WTC11 (cell line): ENCODE data around the gene NECAB2. TPM values are rescaled to one million over a fixed set of nuclear protein-coding genes. Genes with fewer than 3 reads are reported as not detected.

Experiments
- ATAC-seq: fragments of 200-7000 bp; cut with Tn5 transposase; 2 replicates; pipeline ENCODE4 v1.10.0; 2021; ENCODE audit warnings: mild to moderate bottlenecking, moderate library complexity
- CTCF ChIA-PET: fragments of 300-600 bp; sonication (Branson Sonifier 250); formaldehyde crosslinking; loops from one replicate; lab custom pipeline; 2021; ENCODE audit warnings: antibody characterized with exemption; lab: Charles Lee
- POLR2A ChIA-PET: fragments of 350-600 bp; sonication (Branson Sonifier 250); formaldehyde crosslinking; loops from one replicate; lab custom pipeline; 2021; ENCODE audit warnings: antibody characterized with exemption; lab: Charles Lee
- DNase-seq: peaks from one replicate; pipeline ENCODE4 v3.0.0; 2021; ENCODE audit warnings: low spot score
- H3K27ac Mint-ChIP-seq: 2 replicates; pipeline ENCODE4 v1.8.0; 2021; ENCODE audit warnings: mixed read lengths
- H3K27me3 Mint-ChIP-seq: 2 replicates; pipeline ENCODE4 v1.8.0; 2021; ENCODE audit warnings: low read depth, mild to moderate bottlenecking, moderate library complexity, mixed read lengths
- H3K36me3 Mint-ChIP-seq: 2 replicates; pipeline ENCODE4 v1.8.0; 2021; ENCODE audit warnings: mixed read lengths
- H3K4me1 Mint-ChIP-seq: 2 replicates; pipeline ENCODE4 v1.8.0; 2022; ENCODE audit warnings: mixed read lengths
- H3K4me3 Mint-ChIP-seq: 2 replicates; pipeline ENCODE4 v1.8.0; 2021; ENCODE audit warnings: mild to moderate bottlenecking, moderate library complexity, mixed read lengths
- H3K9me3 Mint-ChIP-seq: 2 replicates; pipeline ENCODE4 v1.8.0; 2021; ENCODE audit warnings: mixed read lengths
- ATF1 ChIP-seq: sonication (generic); formaldehyde crosslinking; IDR thresholded peaks from 2 replicates; pipeline ENCODE4 v1.8.1; 2023; ENCODE audit warnings: mild to moderate bottlenecking, moderate library complexity, missing genetic modification reagents
- ESRRA ChIP-seq: sonication (generic); formaldehyde crosslinking; IDR thresholded peaks from 2 replicates; pipeline ENCODE4 v1.8.1; 2022; ENCODE audit warnings: mild to moderate bottlenecking, missing genetic modification reagents, borderline replicate concordance
- FOXK1 ChIP-seq: sonication (generic); formaldehyde crosslinking; IDR thresholded peaks from 2 replicates; pipeline ENCODE4 v1.8.0; 2022; ENCODE audit warnings: mild to moderate bottlenecking, moderate library complexity, missing genetic modification reagents
- FOXP1 ChIP-seq: sonication (generic); formaldehyde crosslinking; IDR thresholded peaks from 2 replicates; pipeline ENCODE4 v1.8.0; 2022; ENCODE audit warnings: missing genetic modification reagents, mild to moderate bottlenecking, moderate library complexity, borderline replicate concordance
- HMGA2 ChIP-seq: fragments of 250-450 bp; sonication (Bioruptor Pico); IDR thresholded peaks from 2 replicates; pipeline ENCODE4 v1.4.0; 2021; ENCODE audit warnings: mild to moderate bottlenecking, moderate library complexity
- KAT7 ChIP-seq: sonication (generic); formaldehyde crosslinking; IDR thresholded peaks from 2 replicates; pipeline ENCODE4 v1.8.1; 2023; ENCODE audit warnings: missing genetic modification reagents, mild to moderate bottlenecking, borderline replicate concordance
- NFATC4 ChIP-seq: fragments of 250-450 bp; sonication (Bioruptor Pico); IDR thresholded peaks from 2 replicates; pipeline ENCODE4 v1.9.0; 2021; ENCODE audit warnings: mild to moderate bottlenecking
- OVOL2 ChIP-seq: fragments of 250-450 bp; sonication (Bioruptor Pico); IDR thresholded peaks from 2 replicates; pipeline ENCODE4 v1.9.0; 2021; ENCODE audit warnings: mild to moderate bottlenecking, borderline replicate concordance
- SMAD4 ChIP-seq: sonication (generic); formaldehyde crosslinking; IDR thresholded peaks from 2 replicates; pipeline ENCODE4 v1.8.0; 2022; ENCODE audit warnings: mild to moderate bottlenecking, missing genetic modification reagents
- TP53 ChIP-seq: sonication (generic); formaldehyde crosslinking; IDR thresholded peaks from 2 replicates; pipeline ENCODE4 v1.8.1; 2023; ENCODE audit warnings: mild to moderate bottlenecking, missing genetic modification reagents
- total RNA-seq: library from RNA; stranded (reverse); gene quantifications from 3 replicates; pipeline ENCODE4 v1.2.3, GENCODE V29; 2021
- TF ChIP-seq, protein P1 (sequence below): sonication (generic); formaldehyde crosslinking; IDR thresholded peaks from 2 replicates; pipeline ENCODE4 v1.8.0; 2022; ENCODE audit warnings: mild to moderate bottlenecking, missing genetic modification reagents
- TF ChIP-seq, protein P2 (sequence below): sonication (generic); formaldehyde crosslinking; IDR thresholded peaks from 2 replicates; pipeline ENCODE4 v1.8.0; 2022; ENCODE audit warnings: mild to moderate bottlenecking, missing genetic modification reagents
- TF ChIP-seq, protein P3 (sequence below): sonication (generic); formaldehyde crosslinking; conservative IDR thresholded peaks from 2 replicates; pipeline ENCODE4 v1.8.1; 2022; ENCODE audit warnings: mild to moderate bottlenecking, missing genetic modification reagents
- TF ChIP-seq, protein P4 (sequence below): fragments of 250-450 bp; sonication (Bioruptor Pico); conservative IDR thresholded peaks from 2 replicates; pipeline ENCODE4 v1.9.0; 2021; ENCODE audit warnings: mild to moderate bottlenecking
- TF ChIP-seq, protein P5 (sequence below): sonication (generic); formaldehyde crosslinking; IDR thresholded peaks from 2 replicates; pipeline ENCODE4 v1.8.1; 2023; ENCODE audit warnings: mild to moderate bottlenecking, moderate library complexity, missing genetic modification reagents
- TF ChIP-seq, protein P6 (sequence below): fragments of 250-450 bp; sonication (Bioruptor Pico); IDR thresholded peaks from 2 replicates; pipeline ENCODE4 v2.1.2; 2022; ENCODE audit warnings: mild to moderate bottlenecking, moderate library complexity

NECAB2 gene
- total RNA-seq, 1 experiment from 2014 or later, result 2.9 TPM

DNA sequence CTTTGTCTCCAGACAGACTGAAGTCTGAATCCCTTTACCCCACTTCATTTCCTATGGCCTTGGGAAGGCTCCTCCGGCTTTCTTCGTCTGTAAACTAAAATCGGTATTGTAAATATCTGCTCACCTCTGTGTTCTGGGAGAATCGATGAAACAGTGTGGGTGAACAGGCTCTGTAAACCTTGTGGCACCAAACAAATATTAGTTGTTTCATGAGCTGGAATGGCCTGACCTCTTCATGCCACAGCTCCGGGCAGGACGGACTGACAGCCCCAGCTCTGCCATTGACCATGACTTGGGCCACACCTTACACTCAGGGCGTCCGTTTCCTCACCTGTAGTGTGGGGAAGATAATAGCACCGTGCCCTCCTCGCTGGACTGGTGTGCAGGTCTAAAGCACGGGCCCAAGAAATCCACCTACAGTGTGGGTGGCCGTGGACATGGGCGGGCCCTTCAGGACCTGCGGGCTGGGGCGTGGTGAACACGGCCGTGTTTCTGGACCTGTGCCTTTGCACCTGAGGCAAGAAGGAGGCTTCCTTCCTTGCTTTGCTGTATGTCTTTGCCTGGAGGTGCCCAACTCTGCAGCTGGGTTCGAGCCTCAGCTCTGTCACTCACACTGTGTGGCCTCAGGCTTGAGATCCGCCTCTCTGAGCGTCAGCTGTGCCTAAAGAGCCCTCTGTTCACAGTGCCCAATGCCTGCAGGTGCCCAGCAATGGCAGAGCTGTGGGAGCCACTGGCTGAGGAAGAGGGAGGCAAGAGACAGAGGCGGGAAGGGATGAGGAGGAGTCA lies 21.1 kb upstream of the NECAB2 start:
- H3K27ac Mint-ChIP-seq, result no peak overlapping the region
- H3K27me3 Mint-ChIP-seq, result no peaks in the 10 kb centered on the region
- H3K36me3 Mint-ChIP-seq, result no peaks in the 10 kb centered on the region
- H3K9me3 Mint-ChIP-seq, result peaks cover 5% of the 10 kb centered on the region; the same call in 1 of the 2 replicates
- no peaks in the 10 kb centered on the region for H3K4me1 Mint-ChIP-seq
- H3K4me3 Mint-ChIP-seq, result no peak overlapping the region
- ChIA-PET CTCF (interaction anchor here (1.5 to 1.7 kb wide), 2 partner anchors 10 to 15 kb away, joined by 3 to 9 read pairs; no protein-coding TSS in a partner anchor), POLR2A (no interaction called here)
- ATAC-seq (no peak), DNase-seq (no peak)
- TF ChIP-seq TP53 (CRISPR knock-in tag), result no peak
- no peak for TF ChIP-seq HMGA2 (CRISPR knock-in tag)
- TF ChIP-seq ATF1, result no peak
- no peak for TF ChIP-seq OVOL2 (CRISPR knock-in tag)
- TF ChIP-seq FOXP1, result no peak
- TF ChIP-seq, protein P1, sequence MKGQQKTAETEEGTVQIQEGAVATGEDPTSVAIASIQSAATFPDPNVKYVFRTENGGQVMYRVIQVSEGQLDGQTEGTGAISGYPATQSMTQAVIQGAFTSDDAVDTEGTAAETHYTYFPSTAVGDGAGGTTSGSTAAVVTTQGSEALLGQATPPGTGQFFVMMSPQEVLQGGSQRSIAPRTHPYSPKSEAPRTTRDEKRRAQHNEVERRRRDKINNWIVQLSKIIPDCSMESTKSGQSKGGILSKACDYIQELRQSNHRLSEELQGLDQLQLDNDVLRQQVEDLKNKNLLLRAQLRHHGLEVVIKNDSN (CRISPR knock-in tag), result no peak
- no peak for TF ChIP-seq ESRRA
- TF ChIP-seq, protein P2, sequence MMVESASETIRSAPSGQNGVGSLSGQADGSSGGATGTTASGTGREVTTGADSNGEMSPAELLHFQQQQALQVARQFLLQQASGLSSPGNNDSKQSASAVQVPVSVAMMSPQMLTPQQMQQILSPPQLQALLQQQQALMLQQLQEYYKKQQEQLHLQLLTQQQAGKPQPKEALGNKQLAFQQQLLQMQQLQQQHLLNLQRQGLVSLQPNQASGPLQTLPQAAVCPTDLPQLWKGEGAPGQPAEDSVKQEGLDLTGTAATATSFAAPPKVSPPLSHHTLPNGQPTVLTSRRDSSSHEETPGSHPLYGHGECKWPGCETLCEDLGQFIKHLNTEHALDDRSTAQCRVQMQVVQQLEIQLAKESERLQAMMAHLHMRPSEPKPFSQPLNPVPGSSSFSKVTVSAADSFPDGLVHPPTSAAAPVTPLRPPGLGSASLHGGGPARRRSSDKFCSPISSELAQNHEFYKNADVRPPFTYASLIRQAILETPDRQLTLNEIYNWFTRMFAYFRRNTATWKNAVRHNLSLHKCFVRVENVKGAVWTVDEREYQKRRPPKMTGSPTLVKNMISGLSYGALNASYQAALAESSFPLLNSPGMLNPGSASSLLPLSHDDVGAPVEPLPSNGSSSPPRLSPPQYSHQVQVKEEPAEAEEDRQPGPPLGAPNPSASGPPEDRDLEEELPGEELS (CRISPR knock-in tag), result no peak
- no peak for TF ChIP-seq NFATC4 (CRISPR knock-in tag)
- TF ChIP-seq, protein P3, sequence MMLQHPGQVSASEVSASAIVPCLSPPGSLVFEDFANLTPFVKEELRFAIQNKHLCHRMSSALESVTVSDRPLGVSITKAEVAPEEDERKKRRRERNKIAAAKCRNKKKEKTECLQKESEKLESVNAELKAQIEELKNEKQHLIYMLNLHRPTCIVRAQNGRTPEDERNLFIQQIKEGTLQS (CRISPR knock-in tag), result no peak
- no peak for TF ChIP-seq KAT7 (CRISPR knock-in tag)
- no peak for TF ChIP-seq SMAD4 (CRISPR knock-in tag)
- TF ChIP-seq, protein P4, sequence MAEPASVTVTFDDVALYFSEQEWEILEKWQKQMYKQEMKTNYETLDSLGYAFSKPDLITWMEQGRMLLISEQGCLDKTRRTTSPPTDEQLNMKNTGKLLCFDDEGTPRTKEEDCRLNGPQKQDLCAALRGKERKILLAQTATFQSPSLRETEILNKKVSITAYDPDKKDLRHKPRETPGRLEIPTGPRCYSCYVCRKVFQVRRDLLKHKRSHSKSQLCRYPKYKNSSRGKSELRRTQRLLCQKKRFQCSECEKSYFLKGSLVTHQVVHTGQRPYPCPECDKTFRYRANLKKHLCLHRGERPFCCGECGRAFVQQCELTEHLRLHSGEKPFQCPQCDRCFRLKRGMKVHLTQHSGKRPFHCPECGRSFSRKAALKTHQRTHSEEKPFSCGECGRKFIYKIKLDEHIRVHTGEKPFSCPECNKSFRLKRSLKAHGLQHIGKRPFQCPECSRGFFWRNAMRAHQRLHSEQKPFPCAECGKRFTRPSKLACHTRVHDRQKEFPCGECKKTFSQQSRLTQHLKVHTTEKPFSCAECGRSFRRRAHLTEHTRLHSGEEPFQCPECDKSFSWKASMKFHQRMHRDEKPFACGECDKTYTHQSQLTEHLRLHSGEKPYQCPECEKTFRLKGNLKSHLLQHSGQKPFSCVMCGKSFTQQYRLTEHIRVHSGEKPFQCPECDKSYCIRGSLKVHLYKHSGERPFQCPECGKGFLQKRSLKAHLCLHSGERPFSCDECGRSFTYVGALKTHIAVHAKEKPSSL (CRISPR knock-in tag), result no peak
- TF ChIP-seq, protein P5, sequence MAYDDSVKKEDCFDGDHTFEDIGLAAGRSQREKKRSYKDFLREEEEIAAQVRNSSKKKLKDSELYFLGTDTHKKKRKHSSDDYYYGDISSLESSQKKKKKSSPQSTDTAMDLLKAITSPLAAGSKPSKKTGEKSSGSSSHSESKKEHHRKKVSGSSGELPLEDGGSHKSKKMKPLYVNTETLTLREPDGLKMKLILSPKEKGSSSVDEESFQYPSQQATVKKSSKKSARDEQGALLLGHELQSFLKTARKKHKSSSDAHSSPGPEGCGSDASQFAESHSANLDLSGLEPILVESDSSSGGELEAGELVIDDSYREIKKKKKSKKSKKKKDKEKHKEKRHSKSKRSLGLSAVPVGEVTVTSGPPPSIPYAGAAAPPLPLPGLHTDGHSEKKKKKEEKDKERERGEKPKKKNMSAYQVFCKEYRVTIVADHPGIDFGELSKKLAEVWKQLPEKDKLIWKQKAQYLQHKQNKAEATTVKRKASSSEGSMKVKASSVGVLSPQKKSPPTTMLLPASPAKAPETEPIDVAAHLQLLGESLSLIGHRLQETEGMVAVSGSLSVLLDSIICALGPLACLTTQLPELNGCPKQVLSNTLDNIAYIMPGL (CRISPR knock-in tag), result no peak
- no peak for TF ChIP-seq FOXK1 (CRISPR knock-in tag)
- TF ChIP-seq, protein P6, sequence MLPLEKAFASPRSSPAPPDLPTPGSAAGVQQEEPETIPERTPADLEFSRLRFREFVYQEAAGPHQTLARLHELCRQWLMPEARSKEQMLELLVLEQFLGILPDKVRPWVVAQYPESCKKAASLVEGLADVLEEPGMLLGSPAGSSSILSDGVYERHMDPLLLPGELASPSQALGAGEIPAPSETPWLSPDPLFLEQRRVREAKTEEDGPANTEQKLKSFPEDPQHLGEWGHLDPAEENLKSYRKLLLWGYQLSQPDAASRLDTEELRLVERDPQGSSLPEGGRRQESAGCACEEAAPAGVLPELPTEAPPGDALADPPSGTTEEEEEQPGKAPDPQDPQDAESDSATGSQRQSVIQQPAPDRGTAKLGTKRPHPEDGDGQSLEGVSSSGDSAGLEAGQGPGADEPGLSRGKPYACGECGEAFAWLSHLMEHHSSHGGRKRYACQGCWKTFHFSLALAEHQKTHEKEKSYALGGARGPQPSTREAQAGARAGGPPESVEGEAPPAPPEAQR (CRISPR knock-in tag), result no peak
